OCI-LY1 (cell line): ENCODE data around the gene RNF144A.

Experiments used
- H2AFZ ChIP-seq: fragments of 200-600 bp; sonication (generic), shearing (Covaris generic); 2 replicates; pipeline ENCODE4 v1.6.0; 2014; ENCODE audit warnings: antibody characterized with exemption, mild to moderate bottlenecking, low read length
- H3F3A ChIP-seq: fragments of 200-600 bp; sonication (generic), shearing (Covaris generic); 2 replicates; pipeline ENCODE4 v1.6.0; 2014; ENCODE audit warnings: mild to moderate bottlenecking, antibody characterized with exemption, low read length, moderate library complexity; ENCODE audit not compliant: insufficient read depth
- H3K27ac ChIP-seq: fragments of 200-600 bp; sonication (generic); 2 replicates; pipeline ENCODE4 v1.5.1; 2014; ENCODE audit warnings: low read length, mixed run types, mild to moderate bottlenecking, low read depth; ENCODE audit not compliant: poor library complexity, severe bottlenecking
- H3K27me3 ChIP-seq: fragments of 200-600 bp; sonication (generic); 2 replicates; pipeline ENCODE4 v1.6.0; 2014; ENCODE audit warnings: antibody characterized with exemption, mild to moderate bottlenecking, low read length, moderate library complexity; ENCODE audit not compliant: insufficient read depth
- H3K36me3 ChIP-seq: fragments of 200-600 bp; sonication (generic); 2 replicates; pipeline ENCODE4 v1.6.1; 2014; ENCODE audit warnings: mild to moderate bottlenecking, antibody characterized with exemption, low read length, moderate library complexity, mixed read lengths; ENCODE audit not compliant: insufficient read depth
- H3K4me1 ChIP-seq: fragments of 200-600 bp; sonication (generic); 2 replicates; pipeline ENCODE4 v1.5.1; 2014; ENCODE audit warnings: mild to moderate bottlenecking, low read length, moderate library complexity; ENCODE audit not compliant: insufficient read depth, severe bottlenecking
- H3K4me2 ChIP-seq: fragments of 200-600 bp; sonication (generic), shearing (Covaris generic); 2 replicates; pipeline ENCODE4 v1.6.1; 2014; ENCODE audit warnings: low read length
- H3K4me3 ChIP-seq: fragments of 200-600 bp; sonication (generic); 2 replicates; pipeline ENCODE4 v1.5.1; 2014; ENCODE audit warnings: low read length, low read depth, mild to moderate bottlenecking, mixed read lengths; ENCODE audit not compliant: poor library complexity, severe bottlenecking
- H3K79me2 ChIP-seq: fragments of 200-600 bp; shearing (Covaris generic); 2 replicates; pipeline ENCODE4 v1.6.1; 2016; ENCODE audit warnings: mixed run types, low read length, mixed read lengths; ENCODE audit not compliant: insufficient read depth
- H3K9ac ChIP-seq: fragments of 200-600 bp; sonication (generic), shearing (Covaris generic); 2 replicates; pipeline ENCODE4 v1.6.1; 2014; ENCODE audit warnings: mild to moderate bottlenecking, low read length, mixed read lengths
- H3K9me2 ChIP-seq: fragments of 200-600 bp; sonication (generic), shearing (Covaris generic); 2 replicates; pipeline ENCODE4 v1.6.1; 2014; ENCODE audit warnings: low read depth, mild to moderate bottlenecking, low read length, mixed read lengths
- H3K9me3 ChIP-seq: fragments of 200-600 bp; shearing (Covaris generic); 2 replicates; pipeline ENCODE4 v1.6.1; 2014; ENCODE audit warnings: low read length, mixed read lengths
- H4K20me1 ChIP-seq: fragments of 200-600 bp; sonication (generic), shearing (Covaris generic); 2 replicates; pipeline ENCODE4 v1.6.0; 2016; ENCODE audit warnings: mild to moderate bottlenecking, low read length; ENCODE audit not compliant: insufficient read depth
- EZH2 ChIP-seq: fragments of 200-600 bp; sonication (generic), shearing (Covaris generic); IDR thresholded peaks from 2 replicates; pipeline ENCODE4 v1.8.0; 2017; ENCODE audit warnings: borderline replicate concordance, mixed run types, mild to moderate bottlenecking, antibody characterized with exemption, low read length, moderate library complexity, mixed read lengths
- TF ChIP-seq, protein P1 (sequence below): fragments of 200-600 bp; sonication (generic), shearing (Covaris generic); IDR thresholded peaks from 2 replicates; pipeline ENCODE4 v1.5.1; 2017; ENCODE audit warnings: mild to moderate bottlenecking, antibody characterized with exemption, low read length, moderate library complexity, mixed read lengths

RNF144A gene

DNA sequence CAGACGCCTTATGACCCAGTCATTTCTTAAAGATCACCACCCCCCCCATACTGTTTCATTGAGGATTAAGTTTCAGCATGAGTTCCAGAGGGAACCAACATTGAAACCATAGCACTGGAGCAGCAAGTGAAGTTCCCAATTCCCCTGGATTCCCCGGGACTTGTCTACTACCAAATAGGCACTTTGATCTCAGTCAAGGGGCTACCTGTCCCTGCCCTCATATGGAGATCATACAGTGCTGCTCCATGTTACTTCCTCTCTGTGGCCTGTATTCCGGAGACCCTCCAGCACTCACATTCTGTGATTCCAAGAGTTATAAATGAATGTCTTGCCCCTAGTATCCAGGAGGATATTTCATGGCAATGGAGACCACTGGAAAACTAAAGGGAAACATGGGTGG is 42.5 kb downstream of the RNF144A start:
- H3K79me2 ChIP-seq, result no peaks in the 10 kb centered on the region
- no peak for TF ChIP-seq EZH2
- H3K27me3 ChIP-seq, result no peaks in the 10 kb centered on the region
- H3K9me3 ChIP-seq, result no peaks in the 10 kb centered on the region
- no peaks in the 10 kb centered on the region for H3K4me1 ChIP-seq
- no peaks in the 10 kb centered on the region for H3K36me3 ChIP-seq
- no peak overlapping the region for H3K27ac ChIP-seq
- no peaks in the 10 kb centered on the region for H3F3A ChIP-seq
- H3K9me2 ChIP-seq, result no peaks in the 10 kb centered on the region
- H3K4me3 ChIP-seq, result no peak overlapping the region
- H3K9ac ChIP-seq, result no peak overlapping the region
- no peaks in the 10 kb centered on the region for H4K20me1 ChIP-seq
- H2AFZ ChIP-seq, result no peak overlapping the region
- H3K4me2 ChIP-seq, result no peak overlapping the region

DNA sequence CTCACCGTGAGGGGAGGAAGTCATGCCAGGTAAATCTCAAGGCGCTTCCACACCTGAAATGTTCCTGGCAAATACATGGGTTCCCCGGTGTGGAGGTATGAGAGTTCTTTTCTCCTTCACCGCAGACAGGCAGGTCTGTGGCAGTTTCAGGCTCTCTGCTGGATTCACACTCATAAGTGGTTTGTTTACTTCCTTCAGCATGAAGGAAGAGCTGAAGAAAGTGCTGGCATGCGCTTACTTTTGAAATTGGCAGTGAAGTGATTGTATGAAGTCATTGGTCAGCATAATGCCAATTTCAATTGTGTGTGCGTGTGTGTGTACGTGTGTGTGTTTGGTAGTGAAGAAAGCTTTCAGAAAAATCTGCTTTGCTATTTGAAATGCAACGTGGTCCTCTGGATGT is 43.4 kb downstream of the RNF144A start:
- Histone ChIP-seq H3K36me3 (no peaks in the 10 kb centered on the region), H3K9me3 (no peaks in the 10 kb centered on the region)

DNA sequence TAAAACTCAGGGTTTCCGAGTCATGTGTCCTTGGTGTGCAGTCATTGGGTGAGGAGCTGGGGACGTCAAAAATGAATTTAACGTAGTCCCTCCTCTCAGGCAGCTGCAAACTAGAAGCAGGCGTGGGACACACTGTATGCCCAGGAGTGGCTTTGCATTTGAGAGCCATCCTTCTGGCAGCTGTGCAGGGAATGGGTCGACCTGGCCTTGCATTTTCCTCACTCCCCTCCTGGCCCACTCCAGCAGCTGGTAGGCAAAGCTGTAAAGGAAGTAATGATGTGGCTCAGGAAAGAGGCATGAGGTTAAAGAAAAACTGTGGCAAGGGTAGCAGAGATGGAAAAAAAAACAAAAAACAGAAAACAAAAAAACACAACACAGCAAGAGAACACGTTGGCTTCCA is 46.5 kb downstream of the RNF144A start:
- Histone ChIP-seq H3K4me1 (no peaks in the 10 kb centered on the region), H3K4me2 (no peak overlapping the region), H3K9me2 (no peaks in the 10 kb centered on the region), H3K9ac (no peak overlapping the region), H3K9me3 (no peaks in the 10 kb centered on the region), H3K4me3 (no peak overlapping the region), H2AFZ (no peak overlapping the region), H3F3A (no peaks in the 10 kb centered on the region), H3K27ac (no peak overlapping the region), H3K79me2 (no peaks in the 10 kb centered on the region), H4K20me1 (no peaks in the 10 kb centered on the region), H3K27me3 (no peaks in the 10 kb centered on the region), H3K36me3 (no peaks in the 10 kb centered on the region)
- TF ChIP-seq, protein P1, sequence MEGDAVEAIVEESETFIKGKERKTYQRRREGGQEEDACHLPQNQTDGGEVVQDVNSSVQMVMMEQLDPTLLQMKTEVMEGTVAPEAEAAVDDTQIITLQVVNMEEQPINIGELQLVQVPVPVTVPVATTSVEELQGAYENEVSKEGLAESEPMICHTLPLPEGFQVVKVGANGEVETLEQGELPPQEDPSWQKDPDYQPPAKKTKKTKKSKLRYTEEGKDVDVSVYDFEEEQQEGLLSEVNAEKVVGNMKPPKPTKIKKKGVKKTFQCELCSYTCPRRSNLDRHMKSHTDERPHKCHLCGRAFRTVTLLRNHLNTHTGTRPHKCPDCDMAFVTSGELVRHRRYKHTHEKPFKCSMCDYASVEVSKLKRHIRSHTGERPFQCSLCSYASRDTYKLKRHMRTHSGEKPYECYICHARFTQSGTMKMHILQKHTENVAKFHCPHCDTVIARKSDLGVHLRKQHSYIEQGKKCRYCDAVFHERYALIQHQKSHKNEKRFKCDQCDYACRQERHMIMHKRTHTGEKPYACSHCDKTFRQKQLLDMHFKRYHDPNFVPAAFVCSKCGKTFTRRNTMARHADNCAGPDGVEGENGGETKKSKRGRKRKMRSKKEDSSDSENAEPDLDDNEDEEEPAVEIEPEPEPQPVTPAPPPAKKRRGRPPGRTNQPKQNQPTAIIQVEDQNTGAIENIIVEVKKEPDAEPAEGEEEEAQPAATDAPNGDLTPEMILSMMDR, result no peak
- TF ChIP-seq EZH2, result no peak

More for the DNA sequence above, 43.4 kb downstream of the RNF144A start:
- Histone ChIP-seq H4K20me1 (no peaks in the 10 kb centered on the region), H3K27me3 (no peaks in the 10 kb centered on the region), H3K27ac (no peak overlapping the region), H3K79me2 (no peaks in the 10 kb centered on the region), H3F3A (no peaks in the 10 kb centered on the region), H3K4me3 (no peak overlapping the region), H3K9me2 (no peaks in the 10 kb centered on the region), H3K4me1 (no peaks in the 10 kb centered on the region), H2AFZ (no peak overlapping the region), H3K9ac (no peak overlapping the region), H3K4me2 (no peak overlapping the region)
- TF ChIP-seq, protein P1, result no peak
- TF ChIP-seq EZH2, result no peak

DNA sequence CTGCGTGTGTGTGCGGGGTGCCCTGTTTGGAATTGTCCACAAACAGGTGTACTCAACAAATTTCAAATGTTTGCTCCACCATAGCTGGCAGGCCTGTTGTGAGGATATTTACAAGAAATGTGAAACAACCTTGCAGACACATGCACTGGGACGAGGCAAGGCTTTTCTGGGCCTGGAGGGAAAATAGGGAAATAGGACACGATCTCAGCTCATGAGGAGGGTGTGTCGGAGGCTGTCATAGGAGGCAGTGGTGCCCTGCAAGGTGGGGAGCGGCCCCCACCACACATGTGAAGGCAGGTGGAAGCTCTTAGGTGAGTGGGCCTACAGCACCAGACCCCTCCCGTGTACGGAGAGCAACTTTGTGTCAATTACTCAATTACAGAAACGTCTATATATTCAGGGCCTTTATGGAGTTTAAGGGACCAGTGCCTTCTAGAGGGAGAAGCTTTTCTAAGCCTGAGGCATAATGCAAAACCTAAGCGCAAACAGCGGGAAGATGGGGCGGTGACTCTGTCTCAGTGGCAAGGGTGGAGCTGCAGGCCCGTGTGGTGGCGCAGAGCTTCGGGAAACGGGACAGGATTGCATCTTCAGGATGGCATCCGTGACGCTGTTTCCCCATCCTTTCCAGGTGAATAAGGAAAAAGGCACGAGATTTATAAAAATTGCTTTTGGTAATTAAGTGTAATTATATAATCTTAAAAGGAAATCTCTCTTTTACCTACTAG is 48.0 kb downstream of the RNF144A start:
- Histone ChIP-seq H3K4me3 (no peak overlapping the region), H3K4me2 (no peak overlapping the region), H3K79me2 (no peaks in the 10 kb centered on the region), H3K9me2 (no peaks in the 10 kb centered on the region), H3F3A (no peaks in the 10 kb centered on the region), H3K27ac (no peak overlapping the region), H3K9ac (no peak overlapping the region), H3K9me3 (no peaks in the 10 kb centered on the region), H2AFZ (no peak overlapping the region), H3K4me1 (no peaks in the 10 kb centered on the region), H3K36me3 (no peaks in the 10 kb centered on the region), H4K20me1 (no peaks in the 10 kb centered on the region), H3K27me3 (no peaks in the 10 kb centered on the region)
- TF ChIP-seq EZH2, result no peak
- TF ChIP-seq, protein P1, result no peak
